Panc1 (cell line): ENCODE data around the gene GALNTL6.

ENCODE experiments used
- CTCF ChIP-seq: fragments of 450-650 bp; IDR thresholded peaks from 2 replicates; pipeline ENCODE4 v1.5.1; 2017; ENCODE audit warnings: mild to moderate bottlenecking
- POLR2AphosphoS5 ChIP-seq: IDR thresholded peaks from 2 replicates; pipeline ENCODE4 v1.6.1; 2012; ENCODE audit warnings: mild to moderate bottlenecking, low read depth, low read length, moderate library complexity

- TF ChIP-seq CTCF (no peak), POLR2AphosphoS5 (no peak)
Measured at GRCh38 chr4:172813359-172813923, 1000.2 kb downstream of the GALNTL6 start.
